CD4-positive, alpha-beta T cell treated with Interleukin-4 for 1 hour (primary cell): ENCODE measurements around the gene CLDN22.
"Not testable (repeated sequence)": the region's sequence is repeated elsewhere in the genome, so short reads cannot be mapped to it uniquely, and the experiment has no call there.

ENCODE experiments used
- DNase-seq, 2 donors: peaks; one replicate each; pipeline ENCODE4 v3.0.0-alpha.2; 2020 to 2022

The CLDN22 gene

DNA sequence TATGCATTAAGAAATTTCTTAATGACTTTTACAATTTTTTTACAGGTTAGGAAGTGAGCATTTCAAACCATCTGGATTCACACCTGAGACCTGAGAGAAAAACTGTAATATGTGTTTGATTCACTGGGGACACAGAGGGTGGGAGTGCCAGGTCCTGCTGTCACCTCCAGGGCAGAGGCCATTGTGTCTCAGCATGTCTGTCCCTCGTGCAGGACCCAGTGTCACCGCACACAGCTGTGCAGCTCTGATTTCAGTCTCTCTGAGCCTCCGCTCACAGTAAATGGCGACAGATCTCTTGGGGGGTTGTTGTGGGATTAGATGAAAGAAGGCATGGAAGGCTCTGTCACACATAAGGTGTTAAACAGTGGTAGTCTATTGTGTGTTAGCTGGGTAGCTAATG lies 25.2 kb upstream of the CLDN22 start:
- no peak for DNase-seq

- DNase-seq = no peak
Observed at GRCh38 chr4:183344523-183345255, 24.6 kb upstream of the CLDN22 start.

GRCh38 chr4:183343730-183344129 lies 23.7 kb upstream of the CLDN22 start:
- DNase-seq = no peak

GRCh38 chr4:183342541-183343533 lies 22.8 kb upstream of the CLDN22 start:
- DNase-seq = no peak

DNA sequence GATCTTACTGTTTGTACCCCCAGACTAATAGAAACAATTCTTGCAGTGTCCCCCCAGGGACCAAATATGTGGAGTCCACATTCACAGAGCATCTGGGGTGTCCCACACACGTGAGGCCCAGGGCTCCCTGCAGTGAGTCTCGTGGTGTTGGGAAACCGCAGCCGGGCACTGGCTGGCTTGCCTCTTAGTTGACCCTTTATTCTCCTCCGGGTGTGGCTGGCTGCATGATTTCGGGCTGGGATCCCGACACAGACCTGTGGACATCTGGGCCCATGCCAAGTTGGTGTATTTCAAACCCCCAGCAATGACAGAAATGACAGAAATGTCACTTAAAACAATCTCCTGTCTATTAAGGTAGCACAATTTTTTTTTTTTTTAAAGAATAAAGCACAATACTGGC lies 17.8 kb upstream of the CLDN22 start:
- DNase-seq = no peak

DNA sequence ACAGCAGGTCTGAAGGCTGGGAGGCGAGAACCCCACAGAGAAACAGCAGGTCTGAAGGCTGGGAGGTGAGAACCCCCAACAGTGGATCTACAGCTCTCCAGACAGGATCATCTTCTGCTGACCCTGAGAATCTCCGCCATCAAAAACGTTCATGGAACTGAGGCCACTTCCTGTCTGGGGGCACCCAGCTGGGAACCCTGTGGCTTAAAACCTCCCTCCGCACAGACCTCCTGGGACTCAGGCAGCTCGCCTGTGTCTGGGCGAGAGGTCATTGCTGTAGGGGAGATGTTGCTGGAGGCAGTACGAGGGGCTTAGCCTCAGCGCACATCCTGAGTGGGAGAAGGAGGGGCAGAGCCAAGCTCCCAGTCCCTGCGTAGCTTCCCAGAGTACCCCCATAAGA lies 17.3 kb upstream of the CLDN22 start:
- no peak for DNase-seq

GRCh38 chr4:183335369-183335940 lies 15.4 kb upstream of the CLDN22 start:
- DNase-seq = no peak

- no peak for DNase-seq
Observed at GRCh38 chr4:183333983-183334382, 13.9 kb upstream of the CLDN22 start.

GRCh38 chr4:183333202-183333601 lies 13.1 kb upstream of the CLDN22 start:
- DNase-seq = no peak

DNA sequence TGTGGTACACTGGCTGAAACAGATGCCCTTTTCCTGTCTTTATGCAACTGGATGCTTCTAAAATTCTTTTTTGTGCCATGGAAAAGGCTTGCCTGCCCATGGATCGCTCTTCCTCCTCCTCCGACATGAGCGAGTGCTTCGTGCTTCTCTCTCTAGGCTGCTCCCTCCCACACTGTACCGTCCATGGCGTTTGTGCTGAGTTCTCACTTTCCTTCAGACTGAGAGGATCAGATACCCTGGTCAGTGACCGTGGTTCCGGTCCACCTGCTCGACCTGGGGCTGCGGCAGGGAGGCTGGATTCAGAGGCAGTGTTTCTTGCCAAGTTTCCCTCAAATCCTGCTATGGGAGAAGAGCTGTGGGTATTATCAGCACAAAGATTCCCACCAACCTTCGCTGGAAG lies 12.4 kb upstream of the CLDN22 start:
- no peak for DNase-seq

GRCh38 chr4:183330841-183331240 lies 10.8 kb upstream of the CLDN22 start:
- DNase-seq = no peak

DNA sequence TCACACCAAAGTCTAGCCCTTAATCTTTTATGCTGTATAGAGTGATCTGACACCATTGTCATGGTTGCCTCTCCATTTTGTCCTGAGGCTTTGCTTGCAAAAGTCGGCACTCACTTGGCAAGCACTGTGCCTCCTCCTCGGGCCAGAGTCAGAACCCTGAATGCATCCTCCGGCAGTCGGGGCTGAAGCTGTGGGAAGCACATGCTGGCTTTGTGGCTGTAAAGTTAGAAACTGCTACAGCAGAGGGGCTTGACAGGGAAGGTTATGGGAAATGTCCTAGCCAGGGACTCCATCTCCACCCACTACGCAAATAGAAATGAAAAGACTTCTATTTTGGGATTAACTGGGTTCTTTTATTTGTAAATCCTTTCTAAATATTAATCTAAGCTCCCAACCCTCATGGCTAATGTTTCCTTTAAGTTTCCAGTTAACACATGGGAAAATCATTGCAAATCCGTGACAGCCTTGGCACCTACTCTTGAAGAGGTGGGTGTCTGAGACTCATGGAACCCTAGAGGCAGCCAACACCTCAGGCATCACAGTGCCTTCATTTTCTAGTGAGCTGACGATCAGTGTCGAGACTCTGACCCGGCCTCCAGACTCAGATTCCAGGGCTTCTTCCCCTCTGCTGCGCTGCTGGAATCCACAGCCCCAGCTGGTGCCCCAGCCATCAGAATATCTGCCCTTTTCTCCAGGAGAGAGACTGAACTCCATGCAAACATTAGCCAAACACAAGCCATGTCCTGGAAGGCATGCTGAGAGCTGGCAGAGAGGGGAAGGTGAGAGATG lies 10.1 kb upstream of the CLDN22 start:
- DNase-seq = no peak

DNA sequence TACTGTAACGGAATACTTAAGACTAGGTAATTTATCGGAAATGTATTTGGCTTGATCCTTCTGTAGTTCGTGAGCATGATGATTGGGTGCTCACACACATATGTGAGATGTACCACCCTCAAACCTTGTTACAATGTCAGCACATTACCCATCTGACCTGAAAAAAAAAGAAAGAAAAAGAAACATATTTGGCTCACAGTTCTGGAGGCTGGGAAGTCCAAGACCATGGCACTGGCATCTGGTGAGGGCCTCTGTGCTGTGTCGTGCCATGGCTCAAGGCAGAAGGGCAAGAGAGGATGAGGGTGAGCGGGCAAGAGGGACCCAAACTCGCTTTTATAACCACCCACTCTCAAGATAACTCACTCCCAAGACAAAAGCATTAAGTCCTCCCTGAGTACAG lies 9.2 kb upstream of the CLDN22 start:
- no peak for DNase-seq

GRCh38 chr4:183328832-183329231 lies 8.8 kb upstream of the CLDN22 start:
- DNase-seq = no peak

DNA sequence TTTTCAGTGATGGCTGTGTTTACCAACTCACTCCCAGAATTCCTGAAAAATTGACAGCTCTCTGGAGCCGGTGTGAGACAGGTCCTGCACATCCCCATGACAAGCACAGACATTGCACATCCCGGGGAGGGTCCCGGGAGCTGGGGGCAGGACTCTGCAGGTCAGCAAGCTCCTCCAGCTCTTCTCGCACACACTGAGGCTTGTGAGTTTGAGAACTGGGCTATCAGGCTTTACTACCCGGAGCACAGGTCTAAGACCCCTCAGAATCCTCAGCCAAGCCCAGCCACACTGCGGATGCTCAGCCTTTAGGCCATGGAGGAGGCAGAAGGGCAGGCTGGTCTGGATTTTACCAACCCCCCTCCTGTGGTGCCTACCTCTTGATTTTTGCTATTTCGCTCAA lies 7.8 kb upstream of the CLDN22 start:
- no peak for DNase-seq

DNA sequence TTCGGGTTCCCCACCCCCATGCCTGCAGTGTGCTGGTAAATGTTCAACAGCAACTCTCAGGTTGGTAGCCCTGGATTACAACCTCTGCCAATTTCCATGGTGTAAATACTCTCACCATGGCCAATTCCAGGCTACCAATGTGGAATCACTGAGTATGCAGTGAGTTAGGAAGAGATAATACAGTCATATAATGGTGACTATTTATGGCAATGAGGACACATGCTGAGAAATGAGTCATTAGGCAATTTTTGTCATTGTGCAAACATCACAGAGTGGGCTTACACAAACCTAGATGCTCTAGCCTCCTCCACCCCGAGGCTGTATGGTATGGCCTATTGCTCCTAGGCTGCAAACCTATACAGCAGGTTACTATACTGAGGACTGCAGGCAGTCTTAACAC lies 6.8 kb upstream of the CLDN22 start:
- no peak for DNase-seq

- DNase-seq = not testable (repeated sequence)
Observed at GRCh38 chr4:183326387-183326786, 6.3 kb upstream of the CLDN22 start.

DNA sequence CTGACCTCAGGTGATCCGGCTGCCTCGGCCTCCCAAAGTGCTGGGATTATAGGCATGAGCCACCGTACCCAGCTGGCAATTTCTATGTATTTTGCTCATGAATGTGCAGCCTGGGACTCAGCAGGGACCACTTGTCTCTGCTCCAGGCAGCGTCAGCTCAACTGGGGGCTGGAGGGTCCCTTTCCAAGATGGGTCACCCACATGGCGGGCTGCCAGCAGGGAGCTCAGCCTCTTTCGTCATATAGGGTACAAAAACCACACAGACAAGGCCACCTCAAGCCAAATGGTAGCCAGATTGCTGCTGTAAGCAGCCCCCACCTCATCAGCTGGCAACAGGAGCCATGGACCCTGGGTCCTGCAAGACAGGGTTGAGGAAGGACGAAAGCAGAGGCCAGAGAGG lies 4.5 kb upstream of the CLDN22 start:
- no peak for DNase-seq

- not testable (repeated sequence) for DNase-seq
Observed at GRCh38 chr4:183324056-183324455, 4.0 kb upstream of the CLDN22 start.

DNA sequence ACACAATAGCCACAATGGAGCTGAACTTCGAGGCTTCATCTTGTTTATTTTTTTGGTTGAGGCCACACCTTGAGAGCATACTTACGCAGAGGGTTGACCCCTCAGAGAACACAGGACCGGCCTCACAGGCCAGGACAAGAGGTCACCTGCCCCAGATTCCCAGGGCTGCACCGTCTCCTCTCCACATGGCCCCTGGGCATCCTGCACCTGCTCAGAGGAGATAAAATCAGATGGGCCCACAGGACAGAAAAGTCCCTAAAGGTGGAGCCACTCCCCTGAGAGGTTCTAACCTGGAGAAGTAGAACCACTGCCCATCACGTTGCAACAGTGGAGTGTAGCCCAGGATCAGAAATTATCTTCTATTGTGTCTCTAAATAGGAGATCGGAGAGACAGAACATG lies 3.2 kb upstream of the CLDN22 start:
- no peak for DNase-seq

DNA sequence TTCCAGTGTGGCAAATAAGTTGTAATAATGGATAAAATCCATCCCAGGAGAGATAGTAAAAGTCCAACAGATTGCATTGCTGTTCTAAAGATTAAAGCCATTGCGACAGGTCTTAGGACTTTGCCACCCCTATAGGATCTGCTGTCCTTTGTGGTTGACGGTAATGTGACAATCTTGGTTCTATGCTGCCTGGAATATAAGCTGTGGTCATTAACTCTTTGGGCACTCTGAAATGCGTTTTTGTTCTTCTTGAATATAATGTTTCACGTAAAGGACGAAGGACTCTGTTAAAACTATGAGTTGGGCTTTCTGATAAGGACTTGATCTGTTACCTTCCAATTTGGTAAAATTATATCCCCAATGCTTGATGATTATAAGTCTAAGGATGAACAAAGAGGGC lies 2.2 kb upstream of the CLDN22 start, which contains the start of gene CLDN24:
TSS of gene CLDN24 (minus strand) at position 101 of the 400 bp plus-strand sequence. CDS start at position 101, 0 bp downstream.
- no peak for DNase-seq

- DNase-seq = no peak
Observed at GRCh38 chr4:183321516-183321915, 1.4 kb upstream of the CLDN22 start.

DNA sequence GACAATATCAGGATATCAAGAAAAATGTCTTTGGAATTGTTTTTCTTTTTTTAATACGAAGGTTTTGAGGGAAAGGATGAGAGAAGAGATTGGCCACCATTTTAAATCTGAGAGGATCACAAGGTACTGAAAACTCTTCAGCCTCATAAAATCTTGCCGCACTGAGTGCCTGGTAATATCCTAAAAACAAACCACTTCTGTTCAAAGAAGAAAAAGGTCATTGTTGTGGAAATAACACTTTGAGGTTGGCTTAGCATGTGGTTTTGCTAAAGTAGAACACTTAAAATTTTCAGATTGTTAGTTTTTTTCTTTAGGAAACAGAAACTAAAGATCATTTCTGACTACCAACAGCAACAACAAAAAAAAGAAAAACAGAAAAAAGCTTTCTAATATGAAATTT lies 1.0 kb upstream of the CLDN22 start:
- DNase-seq = peak in 1 of 2 donors; percentile 13
